Panc1 (cell line): ENCODE results near the gene LRRC59. TPM values are rescaled to one million over a fixed set of nuclear protein-coding genes. Genes with fewer than 3 reads are reported as not detected.

ENCODE experiments used
- ATAC-seq: fragments of 200-7000 bp; cut with Tn5 transposase; 2 replicates; pipeline ENCODE4 v1.9.1; 2020; ENCODE audit warnings: mild to moderate bottlenecking, moderate library complexity
- BruUV-seq: library from RNA; stranded (reverse); fragments of 400-500 nt; replicated peaks from 2 replicates; lab custom pipeline; 2021; lab: Mats Ljungman, UMichigan
- CTCF ChIA-PET: fragments of 300-600 bp; sonication (Branson Sonifier 250); formaldehyde crosslinking; loops from one replicate; lab custom pipeline; 2022; ENCODE audit warnings: antibody characterized with exemption; lab: Charles Lee
- POLR2A ChIA-PET: fragments of 300-600 bp; sonication (Branson Sonifier 250); formaldehyde crosslinking; loops from one replicate; lab custom pipeline; 2022; ENCODE audit warnings: antibody characterized with exemption; lab: Charles Lee
- DNase-seq: peaks from one replicate; pipeline ENCODE4 v3.0.0-alpha.2; 2010; ENCODE audit warnings: low read depth, low spot score
- H3K27ac ChIP-seq: 2 replicates; pipeline ENCODE4 v1.5.1; 2011; ENCODE audit warnings: mild to moderate bottlenecking, low read length, inconsistent platforms
- H3K27me3 ChIP-seq: fragments of 200-500 bp; sonication (Bioruptor generic); 2 replicates; pipeline ENCODE4 v1.6.0; 2014; ENCODE audit warnings: low read length, inconsistent platforms; ENCODE audit not compliant: control insufficient read depth, insufficient read depth
- H3K36me3 ChIP-seq: fragments of 200-500 bp; sonication (Bioruptor generic); 2 replicates; pipeline ENCODE4 v1.5.1; 2014; ENCODE audit warnings: inconsistent platforms, mild to moderate bottlenecking, low read length, moderate library complexity; ENCODE audit not compliant: control insufficient read depth, insufficient read depth
- H3K4me1 ChIP-seq: 2 replicates; pipeline ENCODE4 v1.5.1; 2011; ENCODE audit warnings: inconsistent platforms, mild to moderate bottlenecking, low read length, moderate library complexity; ENCODE audit not compliant: control insufficient read depth, insufficient read depth
- H3K4me3 ChIP-seq, 2 experiments: 2 replicates each; pipeline ENCODE4 v1.5.1; 2011 to 2012; ENCODE audit warnings: low read depth in 2 of 2, low read length in 2 of 2, mild to moderate bottlenecking in 2 of 2, inconsistent platforms in 1 of 2, moderate library complexity in 1 of 2
- H3K9me3 ChIP-seq: fragments of 200-500 bp; sonication (Bioruptor generic); 2 replicates; pipeline ENCODE4 v1.5.1; 2014; ENCODE audit warnings: low read depth, mild to moderate bottlenecking, inconsistent platforms, low read length, moderate library complexity; ENCODE audit not compliant: control insufficient read depth, insufficient read depth
- POLR2AphosphoS5 ChIP-seq: IDR thresholded peaks from 2 replicates; pipeline ENCODE4 v1.6.1; 2012; ENCODE audit warnings: mild to moderate bottlenecking, low read depth, low read length, moderate library complexity
- SIN3A ChIP-seq: IDR thresholded peaks from 2 replicates; pipeline ENCODE4 v1.6.1; 2012; ENCODE audit warnings: low read depth, mild to moderate bottlenecking, low read length, moderate library complexity, borderline replicate concordance; ENCODE audit not compliant: insufficient read depth
- TCF7L2 ChIP-seq: IDR thresholded peaks from 2 replicates; pipeline ENCODE4 v1.6.1; 2011; ENCODE audit warnings: mild to moderate bottlenecking, low read depth, low read length, inconsistent platforms
- in situ Hi-C: cut with HindIII; loops from 2 replicates; pipeline ENCODE4 v1.10.0; 2016; ENCODE audit warnings: low sequenced_read_pairs, low pct_unique_long_range_greater_than_20kb
- intact Hi-C: fragments of 100-400 bp; cut with micrococcal nuclease; formaldehyde crosslinking; loops from one replicate; pipeline ENCODE4 v1.10.0; 2022; ENCODE audit not compliant: unreplicated experiment
- total RNA-seq: library from RNA; stranded (reverse); gene quantifications from one replicate; pipeline ENCODE4 v1.2.1, GENCODE V29; 2021; ENCODE audit not compliant: unreplicated experiment
- TF ChIP-seq, protein P1 (sequence below), 2 experiments: IDR thresholded peaks; 2 replicates each; pipeline ENCODE4 v1.6.1; 2011 to 2012; ENCODE audit warnings: low read depth in 2 of 2, control low read depth in 1 of 2, low read length in 1 of 2, mild to moderate bottlenecking in 1 of 2, moderate library complexity in 1 of 2; ENCODE audit not compliant: insufficient read depth in 1 of 2
- TF ChIP-seq, protein P2 (sequence below): fragments of 450-650 bp; IDR thresholded peaks from 2 replicates; pipeline ENCODE4 v1.5.1; 2017; ENCODE audit warnings: mild to moderate bottlenecking

LRRC59 gene
- total RNA-seq, 1 experiment from 2014 or later = 167 TPM

DNA sequence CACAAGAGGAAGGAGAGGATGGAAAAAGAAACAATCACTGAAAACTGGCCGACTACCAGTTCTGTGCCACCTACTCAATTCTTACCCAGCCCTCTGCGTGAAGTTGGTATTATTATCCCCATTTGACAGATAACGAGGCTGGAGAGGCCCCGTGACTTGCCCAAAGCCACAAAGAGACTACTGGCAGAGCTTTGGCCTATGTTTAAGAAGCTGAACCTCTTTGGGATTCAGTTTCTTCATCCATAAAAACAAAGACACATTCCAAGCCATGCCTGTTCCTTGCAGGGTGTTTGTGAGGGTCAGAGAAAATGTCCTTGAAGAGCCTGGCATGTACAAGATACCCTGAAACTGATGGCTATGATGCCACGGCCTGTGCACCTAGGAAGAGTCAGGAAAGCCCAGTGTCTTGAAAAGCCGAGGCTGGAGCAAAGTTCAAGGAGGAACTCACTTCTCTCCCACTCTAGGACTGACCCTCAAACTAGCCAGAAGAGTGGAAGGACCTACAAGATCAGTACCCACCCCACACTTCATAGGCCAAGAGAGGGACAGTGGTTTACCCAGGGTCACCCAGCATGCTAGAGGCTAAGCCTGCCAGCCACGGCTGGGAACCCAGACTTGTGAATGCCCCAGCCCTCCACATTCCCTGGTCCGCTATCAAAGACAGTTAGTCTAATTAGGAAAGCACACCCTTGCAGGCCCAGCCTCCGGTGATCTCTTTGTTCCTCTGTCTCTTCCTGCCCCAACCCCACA lies 27.1 kb upstream of the LRRC59 start:
- POLR2A ChIA-PET = no interaction called here

DNA sequence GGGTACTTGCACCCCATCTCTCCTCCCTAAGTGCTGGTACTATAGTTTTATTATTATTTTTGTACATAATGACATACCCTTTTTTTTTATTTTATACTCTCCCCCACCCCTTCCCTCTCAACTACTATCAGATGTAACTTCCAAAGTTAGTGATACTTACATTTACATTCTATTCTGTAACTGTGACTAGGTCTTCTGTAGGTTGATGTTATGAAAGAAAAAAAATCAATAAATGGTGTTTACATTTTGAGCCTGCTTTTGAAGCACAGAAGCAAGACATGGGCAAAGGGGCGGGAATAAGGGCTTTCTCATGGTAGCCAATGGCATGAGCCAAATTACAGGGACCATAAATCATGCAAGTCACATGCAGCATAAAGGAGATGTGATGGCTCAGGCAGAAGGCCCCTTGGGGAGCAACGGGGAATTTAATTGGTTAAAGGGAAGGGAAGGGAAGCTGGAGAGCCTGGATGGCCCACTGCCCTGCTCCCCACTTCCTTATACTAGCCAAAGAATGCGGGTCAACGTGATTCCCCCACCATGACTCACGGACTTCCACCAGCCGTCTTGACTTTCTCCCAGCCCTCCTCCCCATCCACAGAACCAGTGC lies 26.3 kb upstream of the LRRC59 start:
- no peak overlapping the region for H3K27ac ChIP-seq
- no TSS peak for BruUV-seq
- intact Hi-C loops (no loop called here), in situ Hi-C loops (no loop called here)
- TF ChIP-seq SIN3A = no peak
- TF ChIP-seq POLR2AphosphoS5 = no peak
- no peak for TF ChIP-seq TCF7L2
- TF ChIP-seq, protein P1, sequence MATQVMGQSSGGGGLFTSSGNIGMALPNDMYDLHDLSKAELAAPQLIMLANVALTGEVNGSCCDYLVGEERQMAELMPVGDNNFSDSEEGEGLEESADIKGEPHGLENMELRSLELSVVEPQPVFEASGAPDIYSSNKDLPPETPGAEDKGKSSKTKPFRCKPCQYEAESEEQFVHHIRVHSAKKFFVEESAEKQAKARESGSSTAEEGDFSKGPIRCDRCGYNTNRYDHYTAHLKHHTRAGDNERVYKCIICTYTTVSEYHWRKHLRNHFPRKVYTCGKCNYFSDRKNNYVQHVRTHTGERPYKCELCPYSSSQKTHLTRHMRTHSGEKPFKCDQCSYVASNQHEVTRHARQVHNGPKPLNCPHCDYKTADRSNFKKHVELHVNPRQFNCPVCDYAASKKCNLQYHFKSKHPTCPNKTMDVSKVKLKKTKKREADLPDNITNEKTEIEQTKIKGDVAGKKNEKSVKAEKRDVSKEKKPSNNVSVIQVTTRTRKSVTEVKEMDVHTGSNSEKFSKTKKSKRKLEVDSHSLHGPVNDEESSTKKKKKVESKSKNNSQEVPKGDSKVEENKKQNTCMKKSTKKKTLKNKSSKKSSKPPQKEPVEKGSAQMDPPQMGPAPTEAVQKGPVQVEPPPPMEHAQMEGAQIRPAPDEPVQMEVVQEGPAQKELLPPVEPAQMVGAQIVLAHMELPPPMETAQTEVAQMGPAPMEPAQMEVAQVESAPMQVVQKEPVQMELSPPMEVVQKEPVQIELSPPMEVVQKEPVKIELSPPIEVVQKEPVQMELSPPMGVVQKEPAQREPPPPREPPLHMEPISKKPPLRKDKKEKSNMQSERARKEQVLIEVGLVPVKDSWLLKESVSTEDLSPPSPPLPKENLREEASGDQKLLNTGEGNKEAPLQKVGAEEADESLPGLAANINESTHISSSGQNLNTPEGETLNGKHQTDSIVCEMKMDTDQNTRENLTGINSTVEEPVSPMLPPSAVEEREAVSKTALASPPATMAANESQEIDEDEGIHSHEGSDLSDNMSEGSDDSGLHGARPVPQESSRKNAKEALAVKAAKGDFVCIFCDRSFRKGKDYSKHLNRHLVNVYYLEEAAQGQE (IDR thresholded peaks at IDR 0.05; ENCODE audit: insufficient read depth in 1 of 2, low read depth in 2 of 2, low read length in 1 of 2) = no peak
- TF ChIP-seq, protein P2, sequence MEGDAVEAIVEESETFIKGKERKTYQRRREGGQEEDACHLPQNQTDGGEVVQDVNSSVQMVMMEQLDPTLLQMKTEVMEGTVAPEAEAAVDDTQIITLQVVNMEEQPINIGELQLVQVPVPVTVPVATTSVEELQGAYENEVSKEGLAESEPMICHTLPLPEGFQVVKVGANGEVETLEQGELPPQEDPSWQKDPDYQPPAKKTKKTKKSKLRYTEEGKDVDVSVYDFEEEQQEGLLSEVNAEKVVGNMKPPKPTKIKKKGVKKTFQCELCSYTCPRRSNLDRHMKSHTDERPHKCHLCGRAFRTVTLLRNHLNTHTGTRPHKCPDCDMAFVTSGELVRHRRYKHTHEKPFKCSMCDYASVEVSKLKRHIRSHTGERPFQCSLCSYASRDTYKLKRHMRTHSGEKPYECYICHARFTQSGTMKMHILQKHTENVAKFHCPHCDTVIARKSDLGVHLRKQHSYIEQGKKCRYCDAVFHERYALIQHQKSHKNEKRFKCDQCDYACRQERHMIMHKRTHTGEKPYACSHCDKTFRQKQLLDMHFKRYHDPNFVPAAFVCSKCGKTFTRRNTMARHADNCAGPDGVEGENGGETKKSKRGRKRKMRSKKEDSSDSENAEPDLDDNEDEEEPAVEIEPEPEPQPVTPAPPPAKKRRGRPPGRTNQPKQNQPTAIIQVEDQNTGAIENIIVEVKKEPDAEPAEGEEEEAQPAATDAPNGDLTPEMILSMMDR = no peak
- H3K4me1 ChIP-seq = peaks cover 20% of the 10 kb centered on the region
- DNase-seq (no peak), ATAC-seq (no peak)
- POLR2A ChIA-PET = no interaction called here
- no peaks in the 10 kb centered on the region; the same call in 1 of the 2 replicates for H3K36me3 ChIP-seq
- H3K9me3 ChIP-seq = no peaks in the 10 kb centered on the region
- H3K4me3 ChIP-seq = no peak overlapping the region
- CTCF ChIA-PET = no interaction called here
- H3K27me3 ChIP-seq = no peaks in the 10 kb centered on the region

More for the DNA sequence above, 27.1 kb upstream of the LRRC59 start:
- BruUV-seq = no TSS peak
- DNase-seq = no peak
- intact Hi-C loops (no loop called here), in situ Hi-C loops (no loop called here)
- Histone ChIP-seq H3K4me3 (no peak overlapping the region), H3K36me3 (no peaks in the 10 kb centered on the region; the same call in 1 of the 2 replicates), H3K9me3 (no peaks in the 10 kb centered on the region), H3K27me3 (no peaks in the 10 kb centered on the region), H3K4me1 (peaks cover 20% of the 10 kb centered on the region), H3K27ac (no peak overlapping the region)
- no peak for ATAC-seq
- CTCF ChIA-PET = no interaction called here
- TF ChIP-seq SIN3A (no peak), TCF7L2 (no peak)
- TF ChIP-seq, protein P2 = no peak
- TF ChIP-seq, protein P1 (IDR thresholded peaks at IDR 0.05; ENCODE audit: insufficient read depth in 1 of 2, low read depth in 2 of 2, low read length in 1 of 2) = no peak
